GM18526 (cell line): ENCODE results near the gene GLRX.

Experiments used
- POLR2A ChIP-seq: IDR thresholded peaks from 3 replicates; pipeline ENCODE4 v1.6.1; 2011; ENCODE audit not compliant: insufficient read length; ENCODE audit errors: extremely low read depth

Gene GLRX

GRCh38 chr5:95803271-95804148 lies 19.0 kb downstream of the GLRX start:
- TF ChIP-seq POLR2A = no peak

- no peak for TF ChIP-seq POLR2A
Measured at GRCh38 chr5:95801961-95802360, 20.6 kb downstream of the GLRX start.

GRCh38 chr5:95801532-95801931 lies 21.0 kb downstream of the GLRX start:
- TF ChIP-seq POLR2A = no peak

- no peak for TF ChIP-seq POLR2A
Measured at GRCh38 chr5:95800553-95800952, 22.0 kb downstream of the GLRX start.

- TF ChIP-seq POLR2A = no peak
Measured at GRCh38 chr5:95799191-95799835, 23.2 kb downstream of the GLRX start.

- TF ChIP-seq POLR2A = no peak
Measured at GRCh38 chr5:95798545-95798944, 24.0 kb downstream of the GLRX start.

- no peak for TF ChIP-seq POLR2A
Measured at GRCh38 chr5:95798048-95798447, 24.5 kb downstream of the GLRX start.

GRCh38 chr5:95797301-95797700 lies 25.2 kb downstream of the GLRX start:
- no peak for TF ChIP-seq POLR2A

- no peak for TF ChIP-seq POLR2A
Measured at GRCh38 chr5:95794070-95794516, 28.4 kb downstream of the GLRX start.

- no peak for TF ChIP-seq POLR2A
Measured at GRCh38 chr5:95791751-95792150, 30.8 kb downstream of the GLRX start.

- TF ChIP-seq POLR2A = no peak
Measured at GRCh38 chr5:95788493-95788892, 34.0 kb downstream of the GLRX start.

- no peak for TF ChIP-seq POLR2A
Measured at GRCh38 chr5:95786821-95787418, 35.6 kb downstream of the GLRX start.

- no peak for TF ChIP-seq POLR2A
Measured at GRCh38 chr5:95784514-95785302, 37.8 kb downstream of the GLRX start.

- TF ChIP-seq POLR2A = no peak
Measured at GRCh38 chr5:95783661-95784060, 38.9 kb downstream of the GLRX start.

GRCh38 chr5:95782181-95782580 lies 40.3 kb downstream of the GLRX start:
- TF ChIP-seq POLR2A = no peak
